Stimulated activated CD4-positive, alpha-beta T cell treated with anti-CD3 and anti-CD28 coated beads, TNF-alpha, amount 100 ng/mL, for 48 hours (primary cell): ENCODE results near the gene CYBC1.

ENCODE experiments used
- DNase-seq, 3 donors: peaks; one replicate each; pipeline ENCODE4 v3.0.0-alpha.2; 2020; ENCODE audit warnings: low read depth in 3 of 3

Gene CYBC1

GRCh38 chr17:82408288-82408937, 42.1 kb downstream of the CYBC1 start:
- no peak for DNase-seq

GRCh38 chr17:82407255-82407654, 43.3 kb downstream of the CYBC1 start:
- DNase-seq: no peak

- DNase-seq: no peak
Observed at GRCh38 chr17:82406131-82406671, 44.4 kb downstream of the CYBC1 start.

GRCh38 chr17:82405051-82405450, 45.5 kb downstream of the CYBC1 start:
- DNase-seq: no peak

- no peak for DNase-seq
Observed at GRCh38 chr17:82403662-82404660, 46.6 kb downstream of the CYBC1 start.

- DNase-seq: no peak
Observed at GRCh38 chr17:82402865-82403264, 47.7 kb downstream of the CYBC1 start.

GRCh38 chr17:82400830-82401229, 49.7 kb downstream of the CYBC1 start:
- peak; percentile 15 to 32 (median 29) for DNase-seq

GRCh38 chr17:82400206-82400605, 50.3 kb downstream of the CYBC1 start:
- DNase-seq: no peak

- DNase-seq: no peak
Observed at GRCh38 chr17:82399601-82400101, 50.9 kb downstream of the CYBC1 start.

GRCh38 chr17:82399041-82399441, 51.5 kb downstream of the CYBC1 start:
- DNase-seq: no peak

- no peak for DNase-seq
Observed at GRCh38 chr17:82397449-82398335, 52.9 kb downstream of the CYBC1 start.

GRCh38 chr17:82396601-82397435, 53.7 kb downstream of the CYBC1 start:
- no peak for DNase-seq

GRCh38 chr17:82394278-82394677, 56.3 kb downstream of the CYBC1 start:
- no peak for DNase-seq

- no peak for DNase-seq
Observed at GRCh38 chr17:82392941-82393340, 57.6 kb downstream of the CYBC1 start.
